T-helper 22 cell (primary cell): ENCODE results near the gene ZSWIM4.

ENCODE experiments used
- DNase-seq: peaks from one replicate; pipeline ENCODE4 v3.0.0-alpha.2; 2020; ENCODE audit warnings: low read depth

Gene ZSWIM4

GRCh38 chr19:13812544-13812943 lies 17.3 kb downstream of the ZSWIM4 start:
- DNase-seq = no peak

- DNase-seq = no peak
Measured at GRCh38 chr19:13813147-13813546, 17.9 kb downstream of the ZSWIM4 start.

- DNase-seq = no peak
Measured at GRCh38 chr19:13814550-13814949, 19.3 kb downstream of the ZSWIM4 start.

- no peak for DNase-seq
Measured at GRCh38 chr19:13817018-13817614, 21.9 kb downstream of the ZSWIM4 start.

- DNase-seq = no peak
Measured at GRCh38 chr19:13817615-13818371, 22.6 kb downstream of the ZSWIM4 start.

- DNase-seq = no peak
Measured at GRCh38 chr19:13819238-13819637, 24.0 kb downstream of the ZSWIM4 start.

- DNase-seq = no peak
Measured at GRCh38 chr19:13821292-13821691, 26.0 kb downstream of the ZSWIM4 start.

- DNase-seq = no peak
Measured at GRCh38 chr19:13823256-13823655, 28.0 kb downstream of the ZSWIM4 start.

GRCh38 chr19:13823901-13824300 lies 28.7 kb downstream of the ZSWIM4 start:
- no peak for DNase-seq

GRCh38 chr19:13824703-13825102 lies 29.5 kb downstream of the ZSWIM4 start:
- DNase-seq = no peak

- no peak for DNase-seq
Measured at GRCh38 chr19:13825489-13826441, 30.5 kb downstream of the ZSWIM4 start.

GRCh38 chr19:13826652-13827235 lies 31.5 kb downstream of the ZSWIM4 start:
- DNase-seq = no peak

GRCh38 chr19:13827656-13828055 lies 32.4 kb downstream of the ZSWIM4 start:
- DNase-seq = no peak

- DNase-seq = no peak
Measured at GRCh38 chr19:13830114-13830740, 35.0 kb downstream of the ZSWIM4 start.

GRCh38 chr19:13830741-13831536 lies 35.7 kb downstream of the ZSWIM4 start:
- DNase-seq = no peak

GRCh38 chr19:13831537-13832467 lies 36.6 kb downstream of the ZSWIM4 start:
- no peak for DNase-seq

- DNase-seq = peak; percentile 88
Measured at GRCh38 chr19:13833330-13834243, 38.3 kb downstream of the ZSWIM4 start.

GRCh38 chr19:13834244-13835069 lies 39.2 kb downstream of the ZSWIM4 start:
- no peak for DNase-seq
